Activated T-cell treated with anti-CD3 and anti-CD28 coated beads for 1 hour (primary cell): ENCODE data around the gene SYT8.
"Not testable (repeated sequence)": the region's sequence is repeated elsewhere in the genome, so short reads cannot be mapped to it uniquely, and the experiment has no call there.

ENCODE experiments used
- DNase-seq: peaks from one replicate; pipeline ENCODE4 v3.0.0-alpha.2; 2020; ENCODE audit warnings: low read depth

SYT8 gene

DNA sequence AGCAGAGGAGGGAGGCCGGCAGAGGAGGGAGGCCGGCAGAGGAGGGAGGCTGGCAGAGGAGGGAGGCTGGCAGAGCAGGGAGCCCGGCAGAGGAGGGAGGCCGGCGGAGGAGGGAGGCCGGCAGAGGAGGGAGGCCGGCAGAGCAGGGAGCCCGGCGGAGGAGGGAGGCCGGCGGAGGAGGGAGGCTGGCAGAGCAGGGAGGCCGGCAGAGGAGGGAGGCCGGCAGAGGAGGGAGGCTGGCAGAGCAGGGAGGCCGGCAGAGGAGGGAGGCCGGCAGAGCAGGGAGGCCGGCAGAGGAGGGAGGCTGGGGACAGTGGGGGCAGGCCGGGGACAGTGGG is 39.0 kb downstream of the SYT8 start:
- DNase-seq, result not testable (repeated sequence)

DNA sequence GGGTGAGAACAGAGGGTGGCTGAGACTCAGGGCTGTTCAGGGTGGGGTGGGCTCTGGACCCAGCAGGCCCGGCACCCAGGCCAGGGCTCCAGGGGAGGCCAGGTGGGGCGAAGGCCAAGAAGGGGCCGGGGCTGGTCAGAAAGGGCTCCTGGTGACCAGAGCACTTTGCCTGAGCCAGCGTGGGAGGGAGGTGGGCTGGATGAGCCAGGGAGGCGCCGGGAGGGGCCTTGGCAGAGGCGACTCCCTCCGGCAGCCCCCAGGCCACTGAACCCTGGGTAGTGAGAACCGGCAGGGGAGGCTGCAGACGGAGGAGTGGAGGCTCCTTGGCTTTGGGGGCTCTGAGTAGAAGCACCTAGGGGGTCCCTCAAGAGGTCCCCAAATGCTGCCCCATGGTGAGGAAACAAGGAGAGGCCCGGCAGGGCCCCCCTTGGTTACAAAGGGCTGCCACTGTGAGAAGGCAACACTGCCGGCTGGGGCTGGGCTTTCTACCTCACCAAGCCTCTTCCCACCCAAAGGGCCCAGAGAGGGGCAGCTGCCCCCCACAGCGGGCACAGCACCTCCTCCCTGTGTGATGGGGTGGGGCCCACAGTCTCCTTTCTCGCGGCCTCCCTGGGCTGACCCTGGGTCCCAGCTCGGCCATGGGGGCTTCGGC is 39.8 kb downstream of the SYT8 start:
- DNase-seq, result not testable (repeated sequence)

DNA sequence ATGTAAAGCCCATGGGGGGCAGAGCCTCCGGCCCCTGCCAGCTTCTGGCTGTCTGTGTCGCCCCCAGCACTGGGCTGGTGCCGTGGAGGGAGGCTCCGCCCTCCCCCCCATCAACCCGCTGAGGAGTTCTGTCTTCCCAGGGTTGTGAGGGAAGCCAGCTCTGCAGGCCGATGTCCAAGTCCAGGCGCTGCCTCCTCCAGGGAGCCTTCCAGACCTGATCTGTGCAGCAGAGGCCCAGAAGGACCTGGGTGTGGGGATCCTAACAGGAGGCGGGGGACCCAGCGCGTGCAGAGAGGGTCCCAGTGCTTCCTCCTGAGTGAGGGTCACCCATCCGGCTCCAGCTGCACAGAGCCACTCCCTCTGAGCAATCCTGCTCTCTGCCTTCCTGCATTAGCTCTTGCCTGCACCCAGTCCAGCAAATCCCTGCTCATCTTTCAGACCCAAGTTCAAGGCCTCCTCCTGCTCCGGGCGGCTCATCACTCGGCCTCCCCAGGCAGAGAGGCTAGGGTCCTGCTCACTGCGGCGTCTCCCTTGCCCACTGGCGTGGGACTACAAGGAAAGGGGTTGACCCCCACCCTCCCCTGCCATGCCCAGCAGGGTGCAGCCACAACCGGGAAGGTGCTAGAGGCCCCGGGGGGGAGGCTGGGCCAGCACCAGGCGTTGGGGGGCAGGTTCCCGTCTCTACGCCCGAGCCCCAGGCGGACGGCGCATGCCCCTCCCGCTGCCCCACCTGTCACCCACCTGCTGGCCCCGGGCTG is 40.5 kb downstream of the SYT8 start:
- DNase-seq, result no peak

DNA sequence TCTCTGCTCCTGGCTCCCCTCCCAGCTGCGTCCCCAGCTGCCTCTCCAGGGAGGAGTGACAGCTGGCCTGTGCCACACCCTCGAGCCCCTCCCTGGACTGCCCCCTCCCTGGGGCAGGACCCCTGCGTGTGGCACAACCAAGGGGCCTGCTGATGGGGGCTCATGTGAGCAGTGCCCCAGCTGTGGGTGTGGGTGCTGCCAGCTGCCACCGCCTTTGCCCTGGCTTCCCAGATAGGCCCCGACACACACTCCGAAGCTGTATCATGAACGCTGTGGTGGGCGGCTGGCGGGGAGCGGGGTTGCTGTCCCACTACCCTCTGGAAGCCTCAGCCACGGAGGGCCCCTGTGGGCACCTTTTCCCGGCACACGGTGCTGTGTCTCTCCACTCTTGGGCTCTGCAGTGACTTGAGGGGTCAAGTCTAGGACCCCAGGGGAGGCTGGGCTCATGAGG is 41.1 kb downstream of the SYT8 start:
- not testable (repeated sequence) for DNase-seq

DNA sequence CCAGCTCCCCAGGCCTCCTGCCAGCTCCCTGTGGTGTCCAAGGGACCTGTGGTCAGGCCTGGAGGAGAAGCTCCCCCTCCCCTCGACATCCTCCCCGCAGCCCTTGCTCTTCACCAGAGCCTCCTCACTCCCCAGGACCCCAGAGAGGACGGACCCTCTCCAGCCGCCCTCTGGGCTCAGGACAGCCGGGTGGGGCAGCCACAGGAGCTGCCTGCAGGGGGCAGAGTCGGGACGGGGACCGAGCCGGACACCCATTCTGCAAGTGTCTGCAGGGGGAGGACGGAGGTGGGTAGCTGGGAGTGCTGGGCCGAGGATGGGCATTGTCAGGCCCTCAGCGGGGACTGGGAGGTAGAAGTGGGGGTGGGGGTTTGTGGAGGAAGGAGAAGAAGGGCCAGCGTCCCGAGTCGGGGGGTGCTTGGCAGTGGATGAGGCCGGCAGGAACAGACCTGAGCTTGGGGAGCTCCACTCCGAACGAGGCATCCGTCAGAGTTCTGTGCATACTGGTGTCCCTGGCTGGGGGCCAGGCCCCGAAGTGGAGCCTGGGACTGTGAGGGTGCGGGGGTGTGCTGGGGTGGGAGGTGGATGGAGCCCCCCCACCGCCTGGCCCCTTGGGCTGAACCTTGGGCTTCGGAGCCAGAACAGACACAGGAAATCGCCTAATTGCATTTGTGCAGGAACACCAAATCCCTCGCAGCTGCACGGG is 41.7 kb downstream of the SYT8 start:
- no peak for DNase-seq

DNA sequence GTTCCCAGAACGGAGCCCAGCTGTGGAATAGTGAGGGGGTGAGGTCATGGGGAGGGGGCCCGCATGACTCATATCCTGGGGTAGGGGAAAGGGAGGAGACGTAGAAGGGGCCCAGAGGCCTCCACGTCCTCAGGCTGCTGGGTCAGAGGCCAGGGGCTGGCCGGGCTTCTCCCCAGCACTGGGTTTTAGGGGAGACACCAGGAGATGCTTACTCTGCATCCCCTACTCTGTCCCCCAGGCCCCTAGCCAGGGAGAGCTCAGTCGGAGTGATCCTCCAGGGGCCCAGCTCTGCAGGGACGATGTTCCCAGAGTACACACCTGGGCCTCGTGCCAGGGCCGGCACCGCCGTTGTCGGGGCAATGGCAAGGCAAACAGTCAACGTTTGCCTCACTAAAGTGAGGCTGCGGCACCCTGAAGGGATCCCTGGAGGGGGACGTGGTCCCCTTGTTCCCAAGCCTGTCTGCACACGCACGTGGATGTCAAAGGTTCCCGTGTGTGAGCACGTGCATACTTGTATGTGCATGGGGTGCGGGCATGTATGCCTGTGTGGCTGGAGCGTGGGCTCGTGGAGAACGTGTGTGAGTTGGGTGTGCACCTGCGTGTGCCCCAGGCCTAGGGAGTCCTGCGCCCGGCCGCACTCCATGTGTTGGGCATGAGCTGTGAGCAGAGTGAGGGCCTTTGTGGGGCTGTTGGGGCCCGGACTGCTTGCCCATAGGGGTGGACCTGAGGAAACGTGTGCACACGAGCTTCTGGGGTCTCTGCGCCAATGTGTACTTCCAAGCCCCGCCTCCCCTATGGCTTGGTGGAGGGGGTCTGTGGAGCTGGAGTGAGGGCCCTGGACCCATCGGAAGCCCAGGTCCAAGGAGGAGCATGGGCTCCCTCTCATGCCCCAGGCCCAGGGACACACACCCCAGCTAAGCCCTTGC is 42.7 kb downstream of the SYT8 start:
- DNase-seq, result no peak

DNA sequence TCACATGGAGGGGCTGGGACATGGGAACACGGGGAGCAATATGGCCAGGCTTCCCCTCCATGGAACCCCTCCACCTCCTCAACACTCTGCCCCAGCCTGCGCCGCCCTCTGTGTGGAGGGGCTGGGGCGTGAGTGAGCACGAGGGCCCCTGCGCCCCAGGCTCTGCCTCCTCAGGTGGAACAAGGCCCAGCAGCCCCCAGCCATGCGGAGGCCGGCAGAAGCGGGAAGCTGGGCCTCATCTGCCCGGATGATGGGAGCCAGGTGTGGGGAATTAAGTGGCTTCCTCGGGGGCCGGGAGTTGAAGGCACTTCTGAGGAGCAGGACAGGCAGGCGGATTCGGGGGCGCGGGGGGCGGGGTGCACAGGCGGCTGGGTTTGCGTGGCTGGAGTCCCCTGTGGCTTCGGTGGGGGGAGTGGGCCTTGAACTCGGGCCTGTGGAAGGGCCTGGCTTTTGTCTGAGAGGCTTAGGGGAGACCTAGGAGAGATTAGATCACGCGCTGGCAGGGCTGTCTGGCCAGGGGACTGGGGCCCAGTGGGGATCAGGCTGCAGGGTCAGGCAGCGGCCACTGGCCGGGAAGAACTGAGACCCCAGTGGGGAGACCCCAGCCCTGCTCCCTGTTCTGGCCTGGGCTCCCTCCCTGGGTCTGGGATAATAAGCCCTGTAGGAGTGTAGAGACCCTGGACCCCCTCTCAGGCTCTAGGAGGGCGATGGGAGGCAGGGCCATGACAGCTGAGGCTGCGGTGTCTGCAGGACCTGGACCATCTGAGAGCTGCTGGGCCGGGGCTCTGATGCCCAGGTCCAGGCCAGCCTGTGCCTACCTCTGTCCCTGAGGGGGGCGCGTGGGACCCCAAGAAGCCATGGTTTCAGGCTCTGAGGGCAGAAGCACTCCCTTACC is 43.6 kb downstream of the SYT8 start:
- no peak for DNase-seq

DNA sequence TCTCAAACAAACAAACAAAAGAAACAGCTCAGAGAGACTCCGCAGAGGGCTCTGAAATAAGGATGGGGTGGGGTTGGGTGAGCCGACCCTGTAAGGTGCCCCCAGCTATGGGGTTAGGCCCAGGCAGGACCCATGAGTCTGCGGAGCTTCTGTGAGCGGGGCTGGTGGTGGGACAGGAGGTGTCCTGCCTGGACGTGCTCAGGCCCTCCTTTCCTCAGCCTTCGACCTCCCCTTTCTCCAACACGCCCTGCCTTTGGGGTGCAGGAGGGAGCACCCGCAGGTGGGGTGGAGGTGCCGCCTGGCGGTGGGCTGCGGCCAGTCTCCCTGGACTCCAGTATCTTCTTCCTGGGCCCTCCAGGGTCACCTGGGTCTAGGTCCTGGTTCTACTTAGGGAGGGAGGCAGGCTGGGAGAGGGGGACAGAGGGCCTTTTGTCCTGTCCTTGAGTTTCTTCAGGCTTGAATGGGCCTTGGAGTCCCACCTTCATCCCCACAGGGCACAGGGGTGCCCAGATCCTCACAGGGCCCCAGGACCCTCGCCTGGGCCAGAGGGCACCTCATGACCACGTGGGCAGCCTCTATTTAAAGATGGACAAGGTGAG is 44.7 kb downstream of the SYT8 start:
- DNase-seq, result no peak

DNA sequence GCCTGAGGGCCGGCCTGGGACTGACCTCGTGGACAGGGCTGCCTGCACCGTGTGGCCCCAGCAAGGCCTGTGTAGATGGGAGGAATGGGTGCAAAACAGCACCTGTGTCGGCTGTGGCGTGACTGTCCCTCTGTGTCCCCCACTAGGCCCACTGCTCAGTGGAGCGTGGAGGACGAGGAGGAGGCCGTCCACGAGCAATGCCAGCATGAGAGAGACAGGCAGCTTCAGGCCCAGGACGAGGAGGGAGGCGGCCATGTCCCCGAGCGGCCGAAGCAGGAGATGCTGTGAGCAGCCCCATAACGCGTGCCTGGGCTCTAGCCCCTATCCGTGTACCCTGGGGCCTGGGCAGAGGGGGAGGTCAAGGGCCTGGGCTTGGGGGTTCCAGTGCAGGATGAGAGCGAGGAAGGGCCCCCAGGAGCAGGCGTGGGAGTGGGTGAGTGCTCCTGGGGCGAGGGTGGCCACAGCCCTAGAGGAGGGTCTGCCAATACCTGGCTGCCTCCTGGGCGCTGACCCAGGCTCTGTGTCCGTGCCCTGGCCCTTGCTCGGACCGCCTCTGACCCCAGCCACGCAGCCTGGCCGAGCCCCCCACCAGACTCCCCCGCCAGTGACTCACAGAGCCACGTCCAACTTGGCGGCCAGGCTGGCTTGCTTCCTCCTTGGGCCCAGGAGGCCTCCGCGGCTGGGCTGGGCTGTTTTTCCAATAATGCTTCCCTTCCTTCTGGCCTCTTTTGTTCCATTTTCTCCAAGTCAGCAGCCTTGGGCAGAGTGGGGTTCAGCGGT is 45.3 kb downstream of the SYT8 start:
- no peak for DNase-seq

DNA sequence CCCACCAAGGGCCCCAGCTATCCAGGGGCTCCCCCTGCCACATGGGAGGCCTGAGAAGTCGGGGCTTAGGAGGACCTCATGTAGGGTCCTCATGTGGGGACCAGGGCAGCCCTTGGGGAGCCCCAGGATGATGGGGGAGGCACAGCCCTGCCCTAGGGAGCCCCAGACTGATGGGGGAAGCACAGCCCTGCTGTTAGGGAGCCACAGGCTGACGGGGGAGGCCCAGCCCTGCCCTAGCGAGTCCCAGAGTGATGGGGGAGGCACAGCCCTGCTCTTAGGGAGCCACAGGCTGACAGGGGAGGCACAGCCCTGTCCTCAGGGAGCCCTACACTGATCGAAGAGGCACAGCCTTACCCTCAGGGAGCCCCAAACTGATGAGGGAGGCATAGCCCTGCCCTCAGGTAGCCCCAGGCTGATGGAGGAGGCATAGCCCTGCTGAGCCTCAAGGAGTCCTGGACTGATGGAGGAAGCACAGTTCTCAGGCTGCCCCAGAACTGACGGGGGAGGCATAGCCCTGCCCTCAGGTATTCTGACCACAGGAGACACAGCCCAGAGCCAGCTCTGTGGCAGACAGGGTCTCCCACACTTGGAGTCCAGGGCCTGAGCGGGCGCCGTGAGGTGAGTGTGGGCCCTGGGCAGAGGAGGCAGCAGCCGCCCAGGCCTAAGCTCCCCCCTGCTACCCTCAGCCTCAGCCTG is 46.1 kb downstream of the SYT8 start:
- DNase-seq, result no peak

DNA sequence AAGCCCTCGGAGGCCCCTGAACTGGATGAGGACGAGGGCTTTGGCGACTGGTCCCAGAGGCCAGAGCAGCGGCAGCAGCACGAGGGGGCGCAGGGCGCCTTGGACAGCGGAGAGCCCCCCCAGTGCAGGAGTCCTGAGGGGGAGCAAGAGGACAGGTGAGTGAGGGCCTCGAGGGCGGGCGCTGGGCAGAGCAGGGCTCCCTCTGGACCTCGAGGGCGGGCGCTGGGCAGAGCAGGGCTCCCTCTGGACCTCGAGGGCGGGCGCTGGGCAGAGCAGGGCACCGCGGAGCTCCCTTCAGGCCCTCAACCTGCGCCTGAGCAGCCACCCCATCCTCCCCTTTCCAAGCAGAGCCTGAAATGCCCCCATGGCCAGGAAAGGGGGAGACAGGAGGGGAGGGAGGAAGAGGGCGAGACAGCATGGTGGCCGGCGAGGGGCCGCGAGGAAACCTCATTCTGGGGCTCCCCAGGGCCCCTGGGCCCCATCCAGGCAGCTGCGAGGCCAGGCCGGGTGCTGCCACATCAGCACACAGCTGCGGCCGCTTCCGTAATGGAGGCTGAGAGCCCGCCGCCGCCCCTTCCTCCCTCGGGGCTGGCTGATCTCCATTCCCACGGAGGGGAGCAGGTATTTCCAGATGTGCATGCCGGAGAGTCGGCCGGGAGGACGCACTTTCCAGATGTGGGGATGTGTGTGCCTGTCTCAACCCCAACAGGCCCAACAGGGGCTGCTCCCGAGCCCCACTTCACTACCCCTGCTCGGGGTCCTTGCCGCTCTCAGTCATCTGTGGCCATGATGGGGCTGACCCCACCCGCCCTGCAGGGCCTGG is 46.9 kb downstream of the SYT8 start:
- no peak for DNase-seq

DNA sequence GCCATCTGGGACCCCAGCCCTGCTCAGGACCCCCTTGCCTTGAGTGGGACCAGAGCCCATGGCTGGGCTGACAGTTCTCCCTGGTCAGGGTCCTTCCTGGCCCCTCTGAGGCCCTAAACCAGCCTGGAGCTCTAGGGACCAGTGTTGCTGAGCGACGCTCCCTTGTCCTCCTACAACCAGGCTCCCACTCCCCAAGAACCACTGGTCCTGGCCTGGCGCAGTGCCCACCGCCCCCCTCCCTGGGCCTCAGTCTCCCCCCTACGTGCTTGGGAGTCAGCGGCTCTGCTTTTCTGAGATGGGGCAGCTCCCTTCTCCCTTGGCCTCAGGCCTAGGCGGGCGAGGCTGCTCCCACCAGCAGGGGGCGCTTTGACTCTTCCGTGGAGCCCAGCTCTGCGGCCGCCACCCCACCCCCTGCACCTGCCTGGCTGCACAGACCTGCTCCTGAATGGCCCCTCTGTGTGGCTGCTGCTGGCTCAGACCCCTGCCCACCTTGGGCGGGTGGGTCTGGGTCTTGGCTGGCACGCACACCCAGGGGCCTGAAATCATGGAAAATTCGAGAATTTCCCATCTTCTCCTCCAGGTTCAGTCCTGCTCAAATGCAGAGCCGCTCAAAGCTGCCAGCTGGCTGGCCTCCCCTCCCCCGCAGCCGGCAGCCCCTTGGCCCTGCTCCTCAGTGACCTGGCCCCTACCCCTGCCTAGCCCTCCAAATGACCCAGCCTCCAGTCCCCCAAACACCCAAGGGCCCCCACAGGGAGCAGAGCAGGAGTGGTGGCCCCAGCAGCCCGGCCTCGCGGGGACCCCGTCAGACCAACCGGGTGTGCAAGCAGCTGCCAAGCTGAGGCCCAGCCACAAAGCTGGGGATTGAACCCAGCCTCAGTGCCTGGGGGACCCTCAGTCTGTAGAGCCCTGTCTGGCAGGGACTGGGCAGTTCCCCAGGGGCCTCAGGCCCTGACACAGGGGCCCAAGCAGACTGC is 47.8 kb downstream of the SYT8 start:
- DNase-seq, result peak; percentile 78

DNA sequence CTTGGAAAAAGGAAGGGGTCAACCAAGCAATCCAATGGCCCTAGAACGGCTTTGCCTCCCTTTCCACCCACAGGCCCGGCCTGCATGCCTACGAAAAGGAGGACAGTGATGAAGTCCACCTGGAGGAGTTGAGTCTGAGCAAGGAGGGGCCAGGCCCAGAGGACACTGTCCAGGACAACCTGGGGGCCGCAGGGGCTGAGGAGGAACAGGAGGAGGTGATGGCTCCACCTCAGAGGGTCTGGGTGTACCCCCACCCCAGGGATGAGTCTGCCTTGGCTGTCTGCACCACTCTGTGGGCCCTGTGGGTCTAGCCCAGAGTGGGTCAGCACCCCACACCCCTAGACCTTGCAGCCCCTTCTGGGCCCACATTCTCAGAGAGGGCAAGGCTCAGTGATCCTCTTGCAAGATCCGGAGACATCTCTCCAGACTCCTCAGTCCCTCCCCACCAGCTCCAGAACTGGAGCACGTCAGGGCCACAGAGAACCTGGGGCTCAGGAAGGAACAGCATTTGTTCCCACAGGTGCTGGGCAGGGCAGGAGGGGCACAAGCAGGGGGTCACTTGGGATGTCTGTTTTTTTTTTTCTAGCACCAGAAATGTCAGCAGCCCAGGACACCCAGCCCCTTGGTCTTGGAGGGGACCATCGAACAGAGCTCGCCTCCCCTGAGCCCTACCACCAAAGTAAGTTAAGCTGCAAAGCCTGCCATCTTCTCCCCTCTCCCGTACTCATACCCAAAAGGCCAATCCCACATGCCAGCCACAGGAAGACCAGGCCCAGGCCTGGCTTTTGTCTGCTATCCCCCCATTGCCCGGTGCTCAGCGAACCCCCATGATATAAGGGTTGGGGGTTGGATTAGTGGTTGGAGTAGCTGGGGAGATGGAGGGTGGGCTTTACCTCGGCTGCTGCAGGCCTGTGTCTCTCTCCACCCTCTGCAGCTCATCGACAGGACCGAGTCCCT is 48.8 kb downstream of the SYT8 start:
- no peak for DNase-seq

DNA sequence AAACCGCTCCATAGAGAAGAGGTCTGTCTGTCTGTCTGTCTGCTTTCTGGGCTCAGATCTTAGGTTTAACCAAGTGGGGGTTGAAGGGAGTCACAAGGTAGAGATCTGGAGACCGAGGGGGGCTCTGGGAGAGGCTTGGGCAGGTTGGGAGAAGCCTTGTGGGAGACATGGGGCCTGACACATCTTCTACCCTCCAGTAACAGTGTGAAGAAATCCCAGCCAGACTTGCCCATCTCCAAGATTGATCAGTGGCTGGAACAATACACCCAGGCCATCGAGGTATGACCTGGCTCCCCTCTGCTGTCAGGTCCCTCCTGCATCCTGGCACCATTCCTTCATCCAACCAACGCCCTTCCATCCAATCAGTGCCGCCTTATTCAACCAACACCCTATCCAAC is 49.5 kb downstream of the SYT8 start:
- no peak for DNase-seq

DNA sequence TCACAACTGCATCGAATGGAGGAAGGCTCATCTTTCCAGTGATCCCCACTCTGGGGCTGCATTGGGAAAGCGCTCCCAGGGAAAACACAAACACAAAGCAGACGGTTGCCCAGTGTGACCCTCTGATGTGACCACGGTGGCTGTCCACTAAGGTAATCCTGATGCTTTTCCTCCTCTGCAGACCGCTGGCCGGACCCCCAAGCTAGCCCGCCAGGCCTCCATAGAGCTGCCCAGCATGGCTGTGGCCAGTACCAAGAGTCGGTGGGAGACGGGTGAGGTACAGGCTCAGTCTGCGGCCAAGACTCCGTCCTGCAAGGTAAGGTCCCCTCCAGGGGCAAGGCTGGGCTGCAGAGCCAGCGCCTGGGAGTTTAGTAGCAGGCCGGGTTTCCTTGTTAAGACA is 51.8 kb downstream of the SYT8 start:
- DNase-seq, result not testable (repeated sequence)
